Hepatocyte (in vitro differentiated cells): ENCODE measurements around the gene ATP10D. TPM values are rescaled to one million over a fixed set of nuclear protein-coding genes. Genes with fewer than 3 reads are reported as not detected.

ENCODE experiments used
- DNase-seq: peaks from one replicate; pipeline ENCODE4 v3.0.0-alpha.2; 2016; ENCODE audit warnings: low spot score
- H2AFZ ChIP-seq: fragments of 200-600 bp; sonication (generic); 2 replicates; pipeline ENCODE4 v1.6.0; 2016; ENCODE audit warnings: antibody characterized with exemption, mild to moderate bottlenecking
- H3K27ac ChIP-seq: fragments of 200-600 bp; sonication (generic); 2 replicates; pipeline ENCODE4 v1.5.1; 2016; ENCODE audit warnings: mild to moderate bottlenecking
- H3K27me3 ChIP-seq: fragments of 200-600 bp; sonication (generic); 2 replicates; pipeline ENCODE4 v1.6.1; 2016
- H3K36me3 ChIP-seq: fragments of 200-600 bp; sonication (generic); replicated peaks from 2 replicates; pipeline ENCODE4 v1.5.1; 2016; ENCODE audit warnings: low read depth; ENCODE audit not compliant: insufficient read depth
- H3K4me1 ChIP-seq: fragments of 200-600 bp; sonication (generic); 2 replicates; pipeline ENCODE4 v1.5.1; 2016; ENCODE audit warnings: mild to moderate bottlenecking, moderate library complexity; ENCODE audit not compliant: insufficient read depth
- H3K4me2 ChIP-seq: fragments of 200-600 bp; sonication (generic); 2 replicates; pipeline ENCODE4 v1.6.0; 2016
- H3K4me3 ChIP-seq: fragments of 200-600 bp; sonication (generic); 2 replicates; pipeline ENCODE4 v1.5.1; 2016; ENCODE audit warnings: mild to moderate bottlenecking
- H3K79me2 ChIP-seq: fragments of 200-600 bp; sonication (generic); 2 replicates; pipeline ENCODE4 v1.6.0; 2017; ENCODE audit warnings: mild to moderate bottlenecking
- H3K9me2 ChIP-seq: fragments of 200-600 bp; sonication (generic); replicated peaks from 2 replicates; pipeline ENCODE4 v1.6.0; 2017; ENCODE audit warnings: mild to moderate bottlenecking; ENCODE audit not compliant: insufficient read depth
- H3K9me3 ChIP-seq: fragments of 200-600 bp; sonication (generic); 2 replicates; pipeline ENCODE4 v1.5.1; 2016; ENCODE audit warnings: low read depth, mild to moderate bottlenecking
- H4K20me1 ChIP-seq: fragments of 200-600 bp; sonication (generic); 2 replicates; pipeline ENCODE4 v1.6.0; 2016; ENCODE audit warnings: mild to moderate bottlenecking; ENCODE audit not compliant: insufficient read depth, poor library complexity, severe bottlenecking
- EZH2 ChIP-seq: fragments of 200-600 bp; sonication (generic); IDR thresholded peaks from 2 replicates; pipeline ENCODE4 v1.6.1; 2016; ENCODE audit warnings: antibody characterized with exemption, mild to moderate bottlenecking, borderline replicate concordance
- EZH2phosphoT487 ChIP-seq: fragments of 200-600 bp; sonication (generic); IDR thresholded peaks from one replicate; pipeline ENCODE4 v1.6.1; 2018; ENCODE audit warnings: antibody characterized with exemption, mild to moderate bottlenecking, low read depth, moderate library complexity; ENCODE audit not compliant: unreplicated experiment, severe bottlenecking
- WGBS: methylation state at CpG from one replicate; pipeline ENCODE4 v1.1.6; 2016; ENCODE audit warnings: low lambda C conversion rate; ENCODE audit errors: missing lambda C conversion rate; 5-methylcytosine and 5-hydroxymethylcytosine counted together
- polyA plus RNA-seq: library from polyadenylated mRNA; unstranded; fragments of >200 nt; fragmentation: Nextera tagmentation; extraction: Ambion mirVana; gene quantifications from 2 replicates; pipeline ENCODE4 v1.2.1, GENCODE V29; 2016
- total RNA-seq: library from RNA; depleted of rRNA; stranded (reverse); fragments of >200 nt; gene quantifications from 2 replicates; pipeline ENCODE4 v1.2.3, GENCODE V29; 2014
- TF ChIP-seq, protein P1 (sequence below): fragments of 200-600 bp; sonication (generic); IDR thresholded peaks from 2 replicates; pipeline ENCODE4 v1.5.1; 2016; ENCODE audit warnings: antibody characterized with exemption, mild to moderate bottlenecking; ENCODE audit not compliant: poor library complexity

The ATP10D gene
- total and polyA plus RNA-seq, 2 experiments from 2014 or later: 8.0 to 14.7 TPM

DNA sequence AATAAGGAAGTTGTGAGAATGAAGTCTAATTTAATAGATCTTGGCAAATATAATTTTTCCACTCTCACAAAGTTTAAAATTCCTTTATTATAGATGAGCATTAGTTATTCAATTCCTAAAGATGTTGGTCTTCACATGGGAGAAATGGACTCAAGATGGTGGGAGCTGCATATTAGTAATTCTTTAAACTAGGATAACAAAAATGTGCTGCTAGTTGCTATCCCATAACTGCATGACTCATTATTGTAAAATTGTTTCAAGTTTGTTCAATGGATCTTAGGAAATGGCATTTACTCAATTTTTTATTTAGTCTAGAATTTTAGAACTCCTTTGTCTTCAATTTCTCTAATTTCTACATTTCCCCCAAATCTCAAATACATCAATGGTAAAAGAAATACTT, 155.8 kb downstream of the ATP10D start:
- Histone ChIP-seq H3K27ac (no peak overlapping the region), H3K4me2 (no peak overlapping the region), H3K4me1 (no peaks in the 10 kb centered on the region), H3K79me2 (no peaks in the 10 kb centered on the region), H3K4me3 (no peak overlapping the region), H3K9me2 (no peaks in the 10 kb centered on the region), H3K27me3 (no peaks in the 10 kb centered on the region), H3K9me3 (no peaks in the 10 kb centered on the region), H2AFZ (no peak overlapping the region), H3K36me3 (no peaks in the 10 kb centered on the region), H4K20me1 (no peaks in the 10 kb centered on the region)
- no peak for TF ChIP-seq EZH2phosphoT487
- no peak for TF ChIP-seq EZH2
- TF ChIP-seq, protein P1, sequence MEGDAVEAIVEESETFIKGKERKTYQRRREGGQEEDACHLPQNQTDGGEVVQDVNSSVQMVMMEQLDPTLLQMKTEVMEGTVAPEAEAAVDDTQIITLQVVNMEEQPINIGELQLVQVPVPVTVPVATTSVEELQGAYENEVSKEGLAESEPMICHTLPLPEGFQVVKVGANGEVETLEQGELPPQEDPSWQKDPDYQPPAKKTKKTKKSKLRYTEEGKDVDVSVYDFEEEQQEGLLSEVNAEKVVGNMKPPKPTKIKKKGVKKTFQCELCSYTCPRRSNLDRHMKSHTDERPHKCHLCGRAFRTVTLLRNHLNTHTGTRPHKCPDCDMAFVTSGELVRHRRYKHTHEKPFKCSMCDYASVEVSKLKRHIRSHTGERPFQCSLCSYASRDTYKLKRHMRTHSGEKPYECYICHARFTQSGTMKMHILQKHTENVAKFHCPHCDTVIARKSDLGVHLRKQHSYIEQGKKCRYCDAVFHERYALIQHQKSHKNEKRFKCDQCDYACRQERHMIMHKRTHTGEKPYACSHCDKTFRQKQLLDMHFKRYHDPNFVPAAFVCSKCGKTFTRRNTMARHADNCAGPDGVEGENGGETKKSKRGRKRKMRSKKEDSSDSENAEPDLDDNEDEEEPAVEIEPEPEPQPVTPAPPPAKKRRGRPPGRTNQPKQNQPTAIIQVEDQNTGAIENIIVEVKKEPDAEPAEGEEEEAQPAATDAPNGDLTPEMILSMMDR: no peak
- DNase-seq: no peak

DNA sequence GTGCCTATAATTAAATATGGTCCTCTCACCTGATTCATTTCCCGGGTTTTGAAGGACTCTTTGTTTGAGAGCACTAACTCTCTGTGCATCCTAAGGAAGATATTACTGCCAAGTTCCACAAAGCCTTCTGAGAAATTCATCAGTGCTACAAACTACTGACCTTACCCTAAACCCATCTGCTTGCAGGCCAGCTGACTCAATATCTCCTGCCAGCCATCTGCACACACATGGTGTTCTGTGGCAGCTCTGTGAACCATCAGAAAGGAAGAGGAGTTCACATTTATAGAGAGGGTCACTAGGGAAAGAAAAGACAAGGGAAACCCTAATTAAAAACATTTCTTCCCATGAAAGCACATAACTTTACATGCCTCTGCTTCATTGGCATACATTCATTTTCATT, 156.7 kb downstream of the ATP10D start:
- Histone ChIP-seq H3K4me3 (no peak overlapping the region), H3K9me3 (no peaks in the 10 kb centered on the region), H3K27ac (no peak overlapping the region), H3K79me2 (no peaks in the 10 kb centered on the region), H4K20me1 (no peaks in the 10 kb centered on the region), H3K27me3 (no peaks in the 10 kb centered on the region), H3K4me1 (no peaks in the 10 kb centered on the region), H2AFZ (no peak overlapping the region), H3K9me2 (no peaks in the 10 kb centered on the region), H3K36me3 (no peaks in the 10 kb centered on the region), H3K4me2 (no peak overlapping the region)
- 88% methylated on average over 1 of the region's 1 CpG for WGBS
- TF ChIP-seq, protein P1: no peak
- no peak for TF ChIP-seq EZH2
- DNase-seq: no peak

GRCh38 chr4:47642191-47642830, 157.2 kb downstream of the ATP10D start:
- H3K4me1 ChIP-seq: no peaks in the 10 kb centered on the region
- no peaks in the 10 kb centered on the region for H3K9me3 ChIP-seq
- no peaks in the 10 kb centered on the region for H4K20me1 ChIP-seq
- no peak overlapping the region for H2AFZ ChIP-seq
- no peaks in the 10 kb centered on the region for H3K36me3 ChIP-seq
- no peaks in the 10 kb centered on the region for H3K79me2 ChIP-seq
- DNase-seq: no peak
- no peak overlapping the region for H3K4me3 ChIP-seq
- H3K27ac ChIP-seq: no peak overlapping the region
- no peak overlapping the region for H3K4me2 ChIP-seq
- WGBS: 90% methylated on average over 6 of the region's 6 CpGs
- no peaks in the 10 kb centered on the region for H3K27me3 ChIP-seq
- H3K9me2 ChIP-seq: no peaks in the 10 kb centered on the region
- TF ChIP-seq, protein P1: no peak
- TF ChIP-seq EZH2 (no peak), EZH2phosphoT487 (no peak)

Other genes with a start within 250 kb of the ATP10D start
- 31.6 and 43.9 TPM in 2 replicates for gene COMMD8, start 21.6 kb upstream of the ATP10D start, total RNA-seq
- 32.8 and 33.0 TPM in 2 replicates for gene COMMD8, start 21.6 kb upstream of the ATP10D start, polyA plus RNA-seq